Activated CD4-positive, alpha-beta T cell treated with anti-CD3 and anti-CD28 coated beads, Interleukin-10, Interleukin-2, amounts not matched to agents 100 ng/mL and 50 ng/mL, durations not matched to agents 16 hours and 8 hours (primary cell): ENCODE measurements around the gene TTC7B.

Experiments used
- DNase-seq: peaks from one replicate; pipeline ENCODE4 v3.0.0-alpha.2; 2020

The TTC7B gene

DNA sequence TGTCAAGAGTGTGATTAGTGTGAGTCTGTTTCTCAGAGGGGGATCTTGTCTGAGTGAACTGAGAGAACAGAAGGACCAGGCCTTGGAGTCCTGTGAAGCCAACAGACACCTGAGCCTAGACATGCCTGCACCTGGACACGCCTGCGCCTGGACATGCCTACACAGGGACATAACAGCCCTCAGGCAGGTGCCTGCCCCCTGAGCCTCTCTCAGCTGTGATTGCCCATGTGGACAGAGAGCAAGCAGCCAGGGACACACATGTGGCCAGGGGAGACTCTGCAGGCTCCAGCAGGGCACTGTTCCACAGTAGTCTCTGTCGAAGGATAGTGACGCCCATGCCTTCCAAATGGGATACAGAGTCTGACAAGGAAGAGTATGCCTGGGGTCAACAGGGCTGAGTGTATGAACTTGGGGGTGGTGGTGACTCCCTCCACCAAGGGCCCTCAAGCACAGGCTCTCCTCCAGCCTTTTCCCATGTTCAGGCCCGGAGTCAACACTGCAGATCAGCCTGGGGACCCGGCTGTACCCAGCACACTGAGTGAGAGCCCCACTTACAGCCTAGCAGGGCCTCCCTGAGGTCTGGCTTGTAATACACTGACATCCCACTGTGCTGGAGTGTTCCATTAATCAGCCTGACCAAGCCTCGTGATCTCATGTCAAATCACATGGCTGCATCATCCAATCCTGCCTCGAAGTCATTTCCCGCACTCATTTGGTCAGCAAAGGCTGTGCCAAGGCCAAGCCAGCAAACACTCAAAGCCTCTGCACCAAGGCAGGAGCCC, 246.4 kb downstream of the TTC7B start:
- no peak for DNase-seq

- DNase-seq: no peak
Observed at GRCh38 chr14:90569201-90569600, 247.0 kb downstream of the TTC7B start.

DNA sequence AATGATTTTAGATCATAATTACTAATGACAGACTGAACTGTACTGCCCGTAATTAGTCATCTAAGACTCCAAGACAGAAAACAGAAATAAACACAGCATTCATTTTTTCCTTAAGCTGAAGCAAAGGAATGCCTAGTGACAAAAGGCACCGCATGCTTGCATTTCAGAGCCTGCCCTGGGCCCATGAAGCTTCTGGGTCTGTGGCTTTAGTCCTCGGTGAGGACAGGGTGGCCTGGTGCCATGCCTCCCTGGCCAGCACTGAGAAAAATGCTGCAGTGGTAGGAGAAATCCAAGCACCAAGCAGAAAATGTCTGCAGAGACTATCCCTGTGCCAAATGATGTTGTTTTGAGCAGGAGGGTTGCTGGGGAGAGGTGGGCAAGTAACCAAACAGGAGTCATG, 247.8 kb downstream of the TTC7B start:
- DNase-seq: peak; percentile 5

GRCh38 chr14:90567991-90568390, 248.2 kb downstream of the TTC7B start:
- no peak for DNase-seq

- no peak for DNase-seq
Observed at GRCh38 chr14:90567191-90567590, 249.0 kb downstream of the TTC7B start.

DNA sequence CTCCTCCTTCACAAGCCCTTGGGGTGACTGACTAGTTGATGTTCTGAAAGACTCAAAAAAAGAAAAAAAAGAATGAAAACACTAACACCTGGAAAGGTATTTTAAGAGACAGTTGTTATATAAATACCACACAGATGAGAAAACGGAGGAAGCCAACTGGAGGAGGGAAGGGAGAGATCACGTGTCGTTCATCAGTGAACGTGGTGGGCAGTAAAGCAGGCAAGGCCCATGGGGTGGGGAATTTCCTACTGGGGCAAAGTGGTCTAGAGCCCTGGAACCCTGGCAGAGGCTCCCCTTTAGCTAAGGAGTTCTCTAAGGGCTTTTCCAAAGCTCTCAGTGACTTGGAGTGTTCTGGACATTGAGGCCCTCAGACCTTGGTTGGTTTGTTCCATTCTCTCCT, 249.7 kb downstream of the TTC7B start:
- DNase-seq: no peak

DNA sequence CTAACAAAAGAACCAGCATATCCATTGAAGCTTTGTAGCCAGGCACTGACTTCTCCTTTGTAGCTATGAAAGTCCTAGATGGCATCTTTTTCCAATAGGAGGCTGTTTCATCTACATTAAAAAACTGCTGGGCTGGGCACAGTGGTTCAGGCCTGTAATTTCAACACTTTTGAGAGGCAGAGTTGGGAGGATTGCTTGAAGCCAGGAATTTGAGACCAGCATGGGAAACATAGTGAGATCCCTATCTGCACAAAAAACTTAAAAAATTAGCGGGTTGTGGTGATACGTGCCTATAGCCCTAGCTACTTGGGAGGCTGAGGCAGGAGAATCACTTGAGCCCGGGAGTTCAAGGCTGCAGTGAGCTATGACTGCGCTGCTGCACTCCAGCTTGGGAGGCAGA, 251.7 kb downstream of the TTC7B start:
- DNase-seq: no peak

- no peak for DNase-seq
Observed at GRCh38 chr14:90562652-90563051, 253.6 kb downstream of the TTC7B start.

DNA sequence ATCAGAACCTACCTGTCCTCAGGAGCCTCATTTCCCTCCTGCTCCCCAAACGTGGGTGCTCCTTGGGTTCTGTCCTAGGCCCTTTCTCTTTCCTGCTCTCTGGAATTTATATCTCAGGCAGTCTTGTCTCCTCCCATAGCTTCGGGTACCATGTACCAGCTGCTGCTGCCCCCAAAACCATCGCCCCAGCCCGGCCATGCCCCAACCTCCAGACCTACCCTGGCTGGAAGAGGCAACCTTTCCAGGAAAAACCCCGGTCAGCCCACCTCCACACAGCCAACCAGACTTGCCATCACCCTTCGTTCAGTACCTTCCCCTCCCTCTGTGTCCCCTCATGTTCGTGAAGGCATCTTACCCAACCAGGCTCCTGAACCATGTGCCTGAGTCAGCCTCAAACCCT, 254.3 kb downstream of the TTC7B start:
- DNase-seq: no peak

DNA sequence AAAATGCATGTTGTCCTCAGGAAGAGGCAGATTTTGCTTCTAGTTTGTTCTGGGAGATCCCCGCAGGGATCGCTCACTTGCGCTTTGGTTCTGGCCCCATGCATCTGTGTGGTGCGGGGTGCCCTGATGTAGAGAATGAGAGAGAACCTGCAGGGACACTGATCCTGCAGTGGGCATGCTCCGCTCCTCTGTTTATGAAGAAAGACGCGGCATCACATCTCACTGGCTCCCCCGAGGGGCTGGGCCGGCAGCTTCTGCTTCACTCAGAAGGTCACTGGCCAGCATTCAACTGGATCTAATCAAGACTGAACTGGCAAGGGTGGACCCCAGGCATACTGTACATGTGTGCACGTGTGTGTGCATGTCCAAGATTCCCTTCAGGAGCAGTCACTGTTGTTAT, 255.2 kb downstream of the TTC7B start:
- DNase-seq: no peak

DNA sequence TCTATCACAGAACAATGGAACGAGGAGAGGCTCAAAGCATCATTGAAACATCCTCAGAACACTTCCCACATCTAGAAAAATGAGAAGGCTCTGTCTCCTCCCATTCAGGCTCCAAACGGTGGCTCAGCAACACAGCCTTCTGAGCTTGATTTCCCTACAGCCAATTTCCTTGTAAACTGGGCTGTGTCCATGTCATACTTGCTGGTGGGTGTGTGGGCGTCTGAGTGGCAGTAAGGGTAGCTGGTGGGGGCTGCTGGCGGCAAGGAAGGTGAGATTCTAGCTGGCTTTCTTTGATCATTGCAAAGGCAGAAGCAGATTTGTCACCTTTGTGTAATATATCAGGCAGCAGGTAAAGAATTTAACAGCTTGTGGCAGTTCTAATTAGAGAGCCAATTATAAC, 255.7 kb downstream of the TTC7B start:
- no peak for DNase-seq

GRCh38 chr14:90559811-90560492, 256.3 kb downstream of the TTC7B start:
- DNase-seq: no peak

- no peak for DNase-seq
Observed at GRCh38 chr14:90558983-90559590, 257.1 kb downstream of the TTC7B start.

GRCh38 chr14:90558041-90558982, 257.9 kb downstream of the TTC7B start:
- DNase-seq: no peak

GRCh38 chr14:90557516-90557915, 258.7 kb downstream of the TTC7B start:
- no peak for DNase-seq

GRCh38 chr14:90556666-90557450, 259.4 kb downstream of the TTC7B start:
- no peak for DNase-seq

GRCh38 chr14:90556012-90556477, 260.2 kb downstream of the TTC7B start:
- DNase-seq: no peak

- DNase-seq: no peak
Observed at GRCh38 chr14:90555126-90556011, 260.9 kb downstream of the TTC7B start.

DNA sequence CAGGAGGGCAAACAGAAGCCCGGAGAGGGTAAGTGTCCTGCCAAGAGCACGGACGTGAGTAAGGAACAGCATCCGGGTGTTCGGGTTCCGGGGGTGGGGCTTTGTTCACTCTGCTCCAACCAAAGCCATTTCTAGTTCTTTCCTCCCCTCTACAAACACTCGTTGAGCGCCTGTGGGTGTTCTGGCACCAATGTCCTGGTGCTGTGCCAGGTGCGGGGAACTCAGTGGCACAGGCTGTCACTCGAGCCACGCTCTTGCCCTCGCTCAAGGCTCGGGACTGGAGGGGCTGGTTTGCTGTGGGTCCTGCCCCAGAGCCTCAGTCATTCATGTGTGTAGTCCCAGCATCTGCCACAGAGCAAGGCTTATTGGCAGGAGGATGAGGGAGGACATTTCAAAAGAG, 261.9 kb downstream of the TTC7B start:
- no peak for DNase-seq

DNA sequence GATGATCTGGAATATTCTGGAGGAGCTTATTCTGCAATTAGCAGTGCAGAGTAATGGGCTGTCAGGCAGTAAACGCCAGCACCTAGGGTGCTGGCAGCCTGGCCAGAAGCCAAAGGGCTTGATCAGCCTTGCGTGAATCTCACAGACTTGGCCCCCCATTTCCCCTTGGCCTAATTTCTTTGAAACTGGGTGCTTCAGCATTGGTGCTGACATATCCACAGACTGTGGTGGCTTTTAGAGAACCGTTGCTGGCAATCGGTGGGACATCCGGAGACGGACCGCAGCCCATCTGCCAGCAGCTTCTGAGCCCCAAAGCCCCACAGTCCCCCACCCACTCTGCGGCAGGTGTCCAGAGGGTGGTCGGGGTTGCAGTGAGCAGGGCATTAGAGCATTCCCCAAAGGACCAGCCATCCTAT, 262.3 kb downstream of the TTC7B start:
- DNase-seq: no peak
